Large intestine (tissue), 3 donors: Measurements from ENCODE around the gene WASL. TPM values are rescaled to one million over a fixed set of nuclear protein-coding genes. Genes with fewer than 3 reads are reported as not detected.
"Not testable (repeated sequence)": the region's sequence is repeated elsewhere in the genome, so short reads cannot be mapped to it uniquely, and the experiment has no call there.

Source experiments
- DNase-seq, 2 donors: peaks; one replicate each; pipeline versions ENCODE4 v3.0.0 to v3.0.0-alpha.2; 2013
- H3K27ac ChIP-seq: one replicate; pipeline ENCODE4 v1.5.1; 2013; ENCODE audit warnings: low read length
- H3K27me3 ChIP-seq: 2 replicates; pipeline ENCODE4 v1.6.1; 2013; ENCODE audit warnings: low read length; ENCODE audit not compliant: control insufficient read depth, insufficient read depth
- H3K36me3 ChIP-seq: 2 replicates; pipeline ENCODE4 v1.6.1; 2013; ENCODE audit warnings: low read length; ENCODE audit not compliant: control insufficient read depth, insufficient read depth
- H3K4me1 ChIP-seq: one replicate; pipeline ENCODE4 v1.6.1; 2013; ENCODE audit warnings: low read length; ENCODE audit not compliant: control insufficient read depth, insufficient read depth
- H3K4me3 ChIP-seq: one replicate; pipeline ENCODE4 v1.5.1; 2013; ENCODE audit warnings: low read length
- H3K9me3 ChIP-seq: one replicate; pipeline ENCODE4 v1.6.1; 2013; ENCODE audit warnings: mild to moderate bottlenecking, low read depth, low read length, moderate library complexity; ENCODE audit not compliant: control insufficient read depth
- WGBS: methylation state at CpG from one replicate; pipeline ENCODE4 v1.1.5; 2013; ENCODE audit warnings: low lambda C conversion rate; ENCODE audit not compliant: insufficient coverage; 5-methylcytosine and 5-hydroxymethylcytosine counted together
- polyA plus RNA-seq: library from polyadenylated mRNA; unstranded; fragments of 120-200 nt; gene quantifications from one replicate; pipeline ENCODE4 v1.2.1, GENCODE V29; 2013

Gene WASL
- polyA plus RNA-seq, 1 donor, result 60.7 TPM

GRCh38 chr7:123738808-123739207 lies 10.0 kb downstream of the WASL start:
- peak overlapping the region; percentile 37 for H3K27ac ChIP-seq
- DNase-seq, result no peak
- H3K27me3 ChIP-seq, result no peaks in the 10 kb centered on the region

DNA sequence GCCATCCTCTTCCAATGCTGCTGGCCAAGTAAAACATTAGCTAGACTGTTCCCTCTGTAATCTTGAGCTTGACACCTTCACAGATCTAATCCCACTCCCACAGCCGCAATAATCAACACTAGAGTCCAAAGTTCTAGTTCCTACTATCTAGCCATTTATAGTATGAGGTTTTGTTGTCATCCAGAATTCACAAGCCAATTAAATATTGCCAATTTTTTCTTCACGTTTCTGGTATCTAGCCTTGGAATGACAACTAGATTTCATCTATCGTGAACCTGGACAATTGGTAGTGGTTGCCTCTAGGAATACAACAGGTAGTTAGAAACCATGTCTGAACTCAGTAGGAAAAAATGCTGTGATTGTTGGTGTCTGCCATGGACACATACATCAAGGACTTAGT lies 10.4 kb downstream of the WASL start:
- no peak overlapping the region for H3K4me3 ChIP-seq
- H3K4me1 ChIP-seq, result peaks cover 31% of the 10 kb centered on the region
- H3K9me3 ChIP-seq, result peaks cover 4% of the 10 kb centered on the region
- peak; percentile 71 to 89 for DNase-seq
- H3K36me3 ChIP-seq, result no peaks in the 10 kb centered on the region
- H3K27me3 ChIP-seq, result no peaks in the 10 kb centered on the region
- peak overlapping the region; percentile 37 for H3K27ac ChIP-seq
- no CpG with 5 or more reads among the region's 3 CpGs for WGBS

More at GRCh38 chr7:123738808-123739207, 10.0 kb downstream of the WASL start:
- no peaks in the 10 kb centered on the region for H3K36me3 ChIP-seq
- H3K9me3 ChIP-seq, result peaks cover 4% of the 10 kb centered on the region
- H3K4me1 ChIP-seq, result peaks cover 32% of the 10 kb centered on the region
- H3K4me3 ChIP-seq, result no peak overlapping the region
- WGBS, result 83% methylated on average over 1 of the region's 2 CpGs

- peaks cover 28% of the 10 kb centered on the region for H3K4me1 ChIP-seq
- not testable (repeated sequence) for H3K27ac ChIP-seq, H3K9me3 ChIP-seq, H3K36me3 ChIP-seq, H3K27me3 ChIP-seq, H3K4me3 ChIP-seq, DNase-seq
- 100% methylated on average over 1 of the region's 10 CpGs for WGBS
Observed at GRCh38 chr7:123737168-123737674, 11.6 kb downstream of the WASL start.

DNA sequence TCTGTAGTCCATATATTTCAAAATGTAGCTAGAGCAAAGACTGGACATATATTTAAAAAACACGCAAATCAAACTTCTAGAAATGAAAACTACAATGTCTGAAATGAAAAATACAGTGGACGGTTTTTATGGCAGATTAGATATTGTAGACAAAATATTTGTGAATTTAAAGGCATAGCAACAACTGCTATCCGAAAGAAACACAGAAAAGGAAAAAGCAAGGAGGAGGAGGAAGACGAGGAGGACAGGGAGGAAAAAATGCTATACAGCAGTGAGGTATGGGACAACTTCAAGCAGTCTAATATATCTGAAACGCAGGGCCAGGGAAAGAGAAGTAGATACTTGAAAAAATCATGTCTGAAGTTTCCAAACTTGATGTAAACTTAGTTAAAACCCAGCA lies 13.3 kb downstream of the WASL start:
- DNase-seq, result no peak
- peaks cover 15% of the 10 kb centered on the region for H3K4me1 ChIP-seq
- 98% methylated on average over 5 of the region's 5 CpGs for WGBS

GRCh38 chr7:123734498-123734897 lies 14.3 kb downstream of the WASL start:
- no peak for DNase-seq
- Histone ChIP-seq H3K9me3 (peaks cover 10% of the 10 kb centered on the region), H3K4me1 (peaks cover 14% of the 10 kb centered on the region), H3K27ac (no peak overlapping the region), H3K27me3 (no peaks in the 10 kb centered on the region), H3K4me3 (no peak overlapping the region), H3K36me3 (no peaks in the 10 kb centered on the region)
- 100% methylated on average over 1 of the region's 3 CpGs for WGBS

More for the DNA sequence above, 13.3 kb downstream of the WASL start:
- Histone ChIP-seq H3K36me3 (no peaks in the 10 kb centered on the region), H3K9me3 (peaks cover 10% of the 10 kb centered on the region), H3K4me3 (no peak overlapping the region), H3K27ac (no peak overlapping the region), H3K27me3 (no peaks in the 10 kb centered on the region)

- Histone ChIP-seq H3K4me3 (no peak overlapping the region), H3K27me3 (no peaks in the 10 kb centered on the region), H3K4me1 (peaks cover 1% of the 10 kb centered on the region), H3K36me3 (no peaks in the 10 kb centered on the region), H3K27ac (no peak overlapping the region), H3K9me3 (peaks cover 10% of the 10 kb centered on the region)
- no peak for DNase-seq
- 100% methylated on average over 1 of the region's 3 CpGs for WGBS
Observed at GRCh38 chr7:123732413-123733091, 16.3 kb downstream of the WASL start.

GRCh38 chr7:123729218-123729578 lies 19.6 kb downstream of the WASL start:
- H3K4me3 ChIP-seq, result no peak overlapping the region
- H3K9me3 ChIP-seq, result peaks cover 6% of the 10 kb centered on the region
- WGBS, result 100% methylated on average over 1 of the region's 1 CpG
- H3K4me1 ChIP-seq, result peaks cover 8% of the 10 kb centered on the region
- H3K36me3 ChIP-seq, result no peaks in the 10 kb centered on the region
- DNase-seq, result no peak
- no peaks in the 10 kb centered on the region for H3K27me3 ChIP-seq
- no peak overlapping the region for H3K27ac ChIP-seq

GRCh38 chr7:123727071-123727837 lies 21.5 kb downstream of the WASL start:
- no peak for DNase-seq
- H3K36me3 ChIP-seq, result no peaks in the 10 kb centered on the region
- no peaks in the 10 kb centered on the region for H3K27me3 ChIP-seq
- H3K4me3 ChIP-seq, result no peak overlapping the region
- peaks cover 8% of the 10 kb centered on the region for H3K4me1 ChIP-seq
- 85% methylated on average over 2 of the region's 4 CpGs for WGBS
- H3K27ac ChIP-seq, result no peak overlapping the region
- peaks cover 6% of the 10 kb centered on the region for H3K9me3 ChIP-seq

DNA sequence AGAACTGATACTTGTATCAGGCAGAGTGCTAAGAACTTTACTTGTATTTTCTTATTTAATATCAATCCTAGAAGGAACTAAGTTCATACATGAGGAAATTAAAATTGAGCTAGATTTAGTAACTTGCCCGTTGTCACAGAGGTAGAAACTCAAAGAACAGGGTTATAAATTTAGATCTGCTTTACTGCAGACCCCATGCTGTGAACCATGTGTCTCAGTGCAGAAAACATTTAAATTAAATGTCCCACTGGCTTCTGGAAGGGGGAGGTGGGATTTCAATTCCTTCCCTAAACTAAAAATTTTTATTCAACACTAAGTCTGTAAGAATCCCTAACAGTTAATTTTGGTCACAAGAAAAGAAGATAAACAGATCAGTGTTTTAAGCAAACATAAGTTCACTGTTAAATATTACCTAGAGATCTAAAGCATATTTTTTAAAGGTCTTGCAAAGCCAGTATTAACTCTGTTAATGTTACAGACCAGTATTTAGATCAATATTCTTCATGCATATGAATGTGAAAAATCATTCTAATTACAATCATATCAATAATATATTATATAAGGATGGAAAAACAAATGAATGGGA lies 23.1 kb downstream of the WASL start:
- peaks cover 8% of the 10 kb centered on the region for H3K4me1 ChIP-seq
- WGBS, result no CpG with 5 or more reads among the region's 1 CpG
- H3K9me3 ChIP-seq, result no peaks in the 10 kb centered on the region
- no peak for DNase-seq
- no peaks in the 10 kb centered on the region for H3K36me3 ChIP-seq
- no peaks in the 10 kb centered on the region for H3K27me3 ChIP-seq
- no peak overlapping the region for H3K27ac ChIP-seq
- H3K4me3 ChIP-seq, result no peak overlapping the region

DNA sequence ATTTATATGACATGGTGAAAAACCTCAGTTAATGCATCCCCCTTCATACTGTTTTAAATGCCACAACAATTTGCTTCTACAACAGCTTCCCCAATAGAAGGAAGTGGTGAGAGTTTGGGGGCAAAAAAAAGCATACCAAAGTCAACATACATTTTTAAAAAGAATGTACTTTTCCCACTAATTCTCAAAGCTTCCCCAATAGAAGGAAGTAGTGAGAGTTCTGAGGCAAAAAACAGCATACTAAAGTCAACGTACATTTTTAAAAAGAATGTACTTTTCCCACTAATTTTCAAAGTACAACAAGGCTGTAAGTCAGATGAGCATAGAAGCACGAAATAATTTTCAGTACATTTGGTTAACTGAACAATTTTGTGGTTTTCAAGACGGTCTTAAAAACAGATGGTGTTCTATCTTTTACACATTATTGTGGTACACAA lies 24.0 kb downstream of the WASL start:
- Histone ChIP-seq H3K4me1 (peaks cover 9% of the 10 kb centered on the region), H3K27ac (no peak overlapping the region), H3K27me3 (no peaks in the 10 kb centered on the region), H3K36me3 (no peaks in the 10 kb centered on the region), H3K9me3 (no peaks in the 10 kb centered on the region), H3K4me3 (no peak overlapping the region)
- 13% methylated on average over 1 of the region's 3 CpGs for WGBS
- no peak for DNase-seq
